ENCODE results near the gene FNIP2.
"Not testable (repeated sequence)": the region's sequence is repeated elsewhere in the genome, so short reads cannot be mapped to it uniquely, and the experiment has no call there.

The FNIP2 gene

GRCh38 chr4:158754385-158755180 is 14.2 kb upstream of the FNIP2 start:
- Mint-ChIP-seq H3K4me3 (no peak overlapping the region), H3K9me3 (peaks cover 3% of the 10 kb centered on the region), H3K36me3 (ENCODE audit: low read depth) (no peaks in the 10 kb centered on the region), H3K27ac (no peak overlapping the region), H3K27me3 (peaks cover 22% of the 10 kb centered on the region), H3K4me1 (ENCODE audit: low read depth) (no peaks in the 10 kb centered on the region)
- DNase-seq: no peak

GRCh38 chr4:158755819-158756218 is 13.0 kb upstream of the FNIP2 start:
- not testable (repeated sequence) for H3K9me3 Mint-ChIP-seq

GRCh38 chr4:158756588-158756987 is 12.2 kb upstream of the FNIP2 start:
- H3K27me3 Mint-ChIP-seq: peaks cover 25% of the 10 kb centered on the region
- no peak overlapping the region for H3K4me3 Mint-ChIP-seq
- H3K4me1 Mint-ChIP-seq (ENCODE audit: low read depth): peaks cover 2% of the 10 kb centered on the region

More at GRCh38 chr4:158755819-158756218, 13.0 kb upstream of the FNIP2 start:
- not testable (repeated sequence) for H3K27ac Mint-ChIP-seq; H3K36me3 Mint-ChIP-seq (ENCODE audit: low read depth); H3K4me1 Mint-ChIP-seq (ENCODE audit: low read depth); H3K4me3 Mint-ChIP-seq; DNase-seq
- peaks cover 22% of the 10 kb centered on the region for H3K27me3 Mint-ChIP-seq

GRCh38 chr4:158758142-158758541 is 10.7 kb upstream of the FNIP2 start:
- Mint-ChIP-seq H3K9me3 (peaks cover 3% of the 10 kb centered on the region), H3K27ac (no peak overlapping the region), H3K27me3 (peaks cover 25% of the 10 kb centered on the region), H3K36me3 (ENCODE audit: low read depth) (no peaks in the 10 kb centered on the region), H3K4me1 (ENCODE audit: low read depth) (peaks cover 2% of the 10 kb centered on the region), H3K4me3 (no peak overlapping the region)
- DNase-seq: no peak

More at GRCh38 chr4:158756588-158756987, 12.2 kb upstream of the FNIP2 start:
- Mint-ChIP-seq H3K36me3 (ENCODE audit: low read depth) (no peaks in the 10 kb centered on the region), H3K9me3 (peaks cover 3% of the 10 kb centered on the region), H3K27ac (no peak overlapping the region)
- DNase-seq: no peak

GRCh38 chr4:158758703-158759102 is 10.1 kb upstream of the FNIP2 start:
- Mint-ChIP-seq H3K4me1 (ENCODE audit: low read depth) (peaks cover 2% of the 10 kb centered on the region), H3K4me3 (no peak overlapping the region), H3K36me3 (ENCODE audit: low read depth) (no peaks in the 10 kb centered on the region), H3K27ac (no peak overlapping the region), H3K27me3 (peaks cover 25% of the 10 kb centered on the region), H3K9me3 (peaks cover 3% of the 10 kb centered on the region)
- DNase-seq: no peak

- not testable (repeated sequence) for H3K27ac Mint-ChIP-seq; H3K4me1 Mint-ChIP-seq (ENCODE audit: low read depth); H3K4me3 Mint-ChIP-seq; H3K36me3 Mint-ChIP-seq (ENCODE audit: low read depth); H3K9me3 Mint-ChIP-seq; DNase-seq
- peaks cover 25% of the 10 kb centered on the region for H3K27me3 Mint-ChIP-seq
Measured at GRCh38 chr4:158759539-158759938, 9.3 kb upstream of the FNIP2 start.

GRCh38 chr4:158760866-158761265 is 8.0 kb upstream of the FNIP2 start:
- peaks cover 2% of the 10 kb centered on the region for H3K4me1 Mint-ChIP-seq (ENCODE audit: low read depth)
- no peak overlapping the region for H3K27ac Mint-ChIP-seq
- peaks cover 3% of the 10 kb centered on the region for H3K9me3 Mint-ChIP-seq
- no peak overlapping the region for H3K4me3 Mint-ChIP-seq
- H3K27me3 Mint-ChIP-seq: peaks cover 25% of the 10 kb centered on the region
- no peak for DNase-seq
- H3K36me3 Mint-ChIP-seq (ENCODE audit: low read depth): no peaks in the 10 kb centered on the region

GRCh38 chr4:158762553-158762952 is 6.3 kb upstream of the FNIP2 start:
- Mint-ChIP-seq H3K9me3 (no peaks in the 10 kb centered on the region), H3K27ac (no peak overlapping the region), H3K27me3 (peaks cover 14% of the 10 kb centered on the region), H3K36me3 (ENCODE audit: low read depth) (no peaks in the 10 kb centered on the region), H3K4me3 (no peak overlapping the region), H3K4me1 (ENCODE audit: low read depth) (peaks cover 9% of the 10 kb centered on the region)
- DNase-seq: no peak

GRCh38 chr4:158763462-158763861 is 5.4 kb upstream of the FNIP2 start:
- Mint-ChIP-seq H3K27ac (no peak overlapping the region), H3K9me3 (no peaks in the 10 kb centered on the region), H3K36me3 (ENCODE audit: low read depth) (no peaks in the 10 kb centered on the region), H3K4me1 (ENCODE audit: low read depth) (peaks cover 18% of the 10 kb centered on the region), H3K4me3 (no peak overlapping the region), H3K27me3 (peaks cover 9% of the 10 kb centered on the region)
- DNase-seq: no peak

GRCh38 chr4:158766434-158767044 is 2.3 kb upstream of the FNIP2 start:
- Mint-ChIP-seq H3K36me3 (ENCODE audit: low read depth) (peaks cover 6% of the 10 kb centered on the region), H3K4me3 (no peak overlapping the region), H3K27me3 (no peaks in the 10 kb centered on the region), H3K27ac (no peak overlapping the region), H3K4me1 (ENCODE audit: low read depth) (peaks cover 38% of the 10 kb centered on the region), H3K9me3 (no peaks in the 10 kb centered on the region)
- DNase-seq: no peak

- peaks cover 6% of the 10 kb centered on the region for H3K36me3 Mint-ChIP-seq (ENCODE audit: low read depth)
- no peaks in the 10 kb centered on the region for H3K9me3 Mint-ChIP-seq
- H3K4me3 Mint-ChIP-seq: peak overlapping the region; percentile 76
- H3K4me1 Mint-ChIP-seq (ENCODE audit: low read depth): peaks cover 44% of the 10 kb centered on the region
- peak overlapping the region; percentile 89 for H3K27ac Mint-ChIP-seq
- H3K27me3 Mint-ChIP-seq: no peaks in the 10 kb centered on the region
- no peak for DNase-seq
Measured at GRCh38 chr4:158767451-158767850, 1.4 kb upstream of the FNIP2 start.

GRCh38 chr4:158769175-158769921 is 522 bp downstream of the FNIP2 start:
- no peaks in the 10 kb centered on the region for H3K9me3 Mint-ChIP-seq
- peak overlapping the region; percentile 99 for H3K4me3 Mint-ChIP-seq
- H3K36me3 Mint-ChIP-seq (ENCODE audit: low read depth): peaks cover 6% of the 10 kb centered on the region
- H3K27me3 Mint-ChIP-seq: no peaks in the 10 kb centered on the region
- H3K4me1 Mint-ChIP-seq (ENCODE audit: low read depth): peaks cover 54% of the 10 kb centered on the region
- H3K27ac Mint-ChIP-seq: peak overlapping the region; percentile 96
- DNase-seq: peak; percentile 73

GRCh38 chr4:158770671-158771070 is 1.8 kb downstream of the FNIP2 start:
- no peak for DNase-seq
- H3K27me3 Mint-ChIP-seq: no peaks in the 10 kb centered on the region
- H3K36me3 Mint-ChIP-seq (ENCODE audit: low read depth): peaks cover 6% of the 10 kb centered on the region
- H3K27ac Mint-ChIP-seq: peak overlapping the region; percentile 18
- no peaks in the 10 kb centered on the region for H3K9me3 Mint-ChIP-seq
- H3K4me1 Mint-ChIP-seq (ENCODE audit: low read depth): peaks cover 63% of the 10 kb centered on the region
- peak overlapping the region; percentile 99 for H3K4me3 Mint-ChIP-seq

GRCh38 chr4:158771776-158772175 is 3.0 kb downstream of the FNIP2 start:
- H3K9me3 Mint-ChIP-seq: no peaks in the 10 kb centered on the region
- H3K27me3 Mint-ChIP-seq: no peaks in the 10 kb centered on the region
- no peak overlapping the region for H3K4me3 Mint-ChIP-seq
- peaks cover 6% of the 10 kb centered on the region for H3K36me3 Mint-ChIP-seq (ENCODE audit: low read depth)
- no peak for DNase-seq
- H3K27ac Mint-ChIP-seq: no peak overlapping the region
- peaks cover 66% of the 10 kb centered on the region for H3K4me1 Mint-ChIP-seq (ENCODE audit: low read depth)
